Pancreas (tissue), 10 donors: ENCODE data around the gene UEVLD. TPM values are rescaled to one million over a fixed set of nuclear protein-coding genes. Genes with fewer than 3 reads are reported as not detected.

Experiments
- ATAC-seq, 4 donors: fragments of 200-7000 bp; cut with Tn5 transposase; one replicate each; pipeline versions ENCODE4 v1.8.0 to v1.9.1; 2020; ENCODE audit warnings: mild to moderate bottlenecking in 4 of 4, moderate library complexity in 4 of 4
- DNase-seq, 6 donors: peaks; one replicate each; pipeline ENCODE4 v3.0.0-alpha.2; 2020
- FAIRE-seq: peaks from 2 replicates; lab custom pipeline; 2012; peaks lifted over from hg19 to GRCh38; lab: Jason Lieb, UNC
- H3K27ac ChIP-seq, 4 donors: fragments of 200-600 bp; sonication (generic); 1 replicate in 3 of 4; 2 replicates in 1 of 4; pipeline versions ENCODE4 v1.5.0 to v1.8.0; 2020
- H3K27me3 ChIP-seq, 4 donors: fragments of 200-600 bp; one replicate each; pipeline ENCODE4 v1.8.0; 2021
- H3K36me3 ChIP-seq, 3 donors: fragments of 200-600 bp; sonication (generic) in 1 of 3; one replicate each; pipeline versions ENCODE4 v1.5.0 to v1.8.0; 2020 to 2021
- H3K4me1 ChIP-seq, 3 donors: fragments of 200-600 bp; one replicate each; pipeline ENCODE4 v1.8.0; 2021
- H3K4me3 ChIP-seq, 4 donors: fragments of 200-600 bp; sonication (generic) in 2 of 4; one replicate each; pipeline versions ENCODE4 v1.5.0 to v1.8.0; 2020 to 2021
- H3K9me3 ChIP-seq, 4 donors: fragments of 200-600 bp; one replicate each; pipeline ENCODE4 v1.8.0; 2021
- whole genome bisulfite sequencing, 2 donors: extraction: QIAGEN DNeasy Blood & Tissue Kit; methylation state at CpG; one replicate each; pipeline ENCODE4 v1.1.7; 2013; 5-methylcytosine and 5-hydroxymethylcytosine counted together
- intact Hi-C, 3 donors: fragments of 100-400 bp; cut with DNase I; formaldehyde crosslinking; loops; one replicate each; pipeline versions ENCODE4 v1.11.1 to v1.14.2; 2022
- polyA plus RNA-seq, 2 donors: library from polyadenylated mRNA; stranded (reverse); fragments of 200-250 nt; gene quantifications; one replicate each; pipeline ENCODE4 v1.2.3, GENCODE V29; 2013
- total RNA-seq, 6 donors: library from RNA; stranded (reverse); fragmentation: NEBNext Ultra II Directional in 4 of 6; extraction: Animal tissue kit (Norgen Biotek cat#: 25700) in 4 of 6; gene quantifications; one replicate each; pipeline versions ENCODE4 v1.2.1 to v1.2.4, GENCODE V29; 2021 to 2023
- TF ChIP-seq, protein P1 (sequence below), 4 donors: fragments of 200-600 bp; sonication (generic) in 3 of 4; IDR thresholded peaks; one replicate each; pipeline versions ENCODE4 v1.5.0 to v1.8.0; 2021; ENCODE audit warnings: antibody characterized with exemption in 4 of 4
- donor health status: healthy with polysubstance abuse.
- donor health status: DM: no; HTN: no; CAD: no; lungs with moderate emphysema.
- donor health status: DM: no; HTN: no; CAD: no.
- donor health status: control.
- donor health status: control.
- donor health status: Bipolar disorder and iron deficiency.
- donor health status: DM: yes; HTN: yes; CAD: no.
- donor health status: DM: no; HTN: no; CAD: no.
- donor health status: DM: no; HTN: no; CAD: no.
- donor health status: DM: yes; HTN: yes; CAD: no.

Gene UEVLD
- total and polyA plus RNA-seq, 8 donors, result 3.3 to 11.2 (median 7.8) TPM

DNA sequence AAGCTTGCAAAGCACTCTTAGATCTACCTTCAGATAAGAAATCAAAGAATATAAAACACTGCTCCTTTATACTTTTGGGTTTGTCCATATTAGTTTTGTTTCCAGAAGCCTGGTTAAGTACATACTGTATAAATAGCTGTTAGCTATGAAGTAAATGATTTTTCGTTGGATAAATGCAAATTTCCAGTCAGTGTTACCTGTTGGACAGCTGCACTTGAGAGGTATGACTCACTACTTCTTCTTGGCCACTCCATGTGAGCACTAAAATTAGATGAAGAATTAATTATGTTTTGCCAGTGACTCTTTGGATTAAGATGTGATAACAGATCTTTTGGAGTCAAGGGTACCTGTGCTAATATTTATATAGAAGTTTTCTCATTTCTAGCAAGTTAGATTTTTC is 52.3 kb downstream of the UEVLD start:
- 33 to 48% methylated on average over 1 of the region's 1 CpG for WGBS, 2 donors

DNA sequence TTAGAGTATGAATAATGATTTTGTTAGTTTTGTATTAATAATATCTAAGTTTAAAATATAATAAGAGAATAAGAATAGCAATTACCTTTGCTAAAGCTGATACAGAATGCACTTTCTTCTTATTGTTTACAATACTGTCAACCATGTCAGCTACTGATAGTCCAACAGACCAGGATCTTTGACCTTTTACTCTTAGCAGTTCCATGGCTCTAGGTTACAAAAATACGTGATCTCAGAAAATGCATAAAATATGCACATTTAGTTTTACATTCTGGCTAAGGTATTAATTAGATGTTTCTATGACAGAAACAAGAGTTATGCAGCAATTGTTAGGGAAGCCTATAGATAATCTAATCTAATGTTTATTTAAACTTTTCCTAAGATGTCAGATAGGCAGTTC is 54.3 kb downstream of the UEVLD start:
- H3K27me3 ChIP-seq, result no peaks in the 10 kb centered on the region
- H3K4me3 ChIP-seq, result no peak overlapping the region
- H3K4me1 ChIP-seq, result no peaks in the 10 kb centered on the region
- 49 to 53% methylated on average over 1 of the region's 1 CpG for WGBS, 2 donors
- TF ChIP-seq, protein P1, sequence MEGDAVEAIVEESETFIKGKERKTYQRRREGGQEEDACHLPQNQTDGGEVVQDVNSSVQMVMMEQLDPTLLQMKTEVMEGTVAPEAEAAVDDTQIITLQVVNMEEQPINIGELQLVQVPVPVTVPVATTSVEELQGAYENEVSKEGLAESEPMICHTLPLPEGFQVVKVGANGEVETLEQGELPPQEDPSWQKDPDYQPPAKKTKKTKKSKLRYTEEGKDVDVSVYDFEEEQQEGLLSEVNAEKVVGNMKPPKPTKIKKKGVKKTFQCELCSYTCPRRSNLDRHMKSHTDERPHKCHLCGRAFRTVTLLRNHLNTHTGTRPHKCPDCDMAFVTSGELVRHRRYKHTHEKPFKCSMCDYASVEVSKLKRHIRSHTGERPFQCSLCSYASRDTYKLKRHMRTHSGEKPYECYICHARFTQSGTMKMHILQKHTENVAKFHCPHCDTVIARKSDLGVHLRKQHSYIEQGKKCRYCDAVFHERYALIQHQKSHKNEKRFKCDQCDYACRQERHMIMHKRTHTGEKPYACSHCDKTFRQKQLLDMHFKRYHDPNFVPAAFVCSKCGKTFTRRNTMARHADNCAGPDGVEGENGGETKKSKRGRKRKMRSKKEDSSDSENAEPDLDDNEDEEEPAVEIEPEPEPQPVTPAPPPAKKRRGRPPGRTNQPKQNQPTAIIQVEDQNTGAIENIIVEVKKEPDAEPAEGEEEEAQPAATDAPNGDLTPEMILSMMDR (IDR thresholded peaks at IDR 0.05), result no peak
- FAIRE-seq (no peak), ATAC-seq (no peak), DNase-seq (no peak)
- intact Hi-C loops, result no loop called here
- no peak overlapping the region for H3K27ac ChIP-seq
- no peaks in the 10 kb centered on the region for H3K9me3 ChIP-seq
- no peaks in the 10 kb centered on the region for H3K36me3 ChIP-seq

More for the DNA sequence above, 52.3 kb downstream of the UEVLD start:
- Histone ChIP-seq H3K27ac (no peak overlapping the region), H3K4me3 (no peak overlapping the region), H3K27me3 (no peaks in the 10 kb centered on the region), H3K36me3 (no peaks in the 10 kb centered on the region), H3K4me1 (no peaks in the 10 kb centered on the region), H3K9me3 (no peaks in the 10 kb centered on the region)
- DNase-seq (no peak), ATAC-seq (peak in 1 of 4 donors; percentile 78), FAIRE-seq (no peak)
- intact Hi-C loops, result no loop called here
- TF ChIP-seq, protein P1 (IDR thresholded peaks at IDR 0.05), result no peak

- WGBS, 2 donors, result 85 to 92% methylated on average over 3 of the region's 3 CpGs
- Histone ChIP-seq H3K27ac (no peak overlapping the region), H3K36me3 (no peaks in the 10 kb centered on the region), H3K4me3 (no peak overlapping the region), H3K27me3 (no peaks in the 10 kb centered on the region), H3K4me1 (no peaks in the 10 kb centered on the region), H3K9me3 (no peaks in the 10 kb centered on the region)
- FAIRE-seq, result no peak
- DNase-seq, result no peak
- no peak for ATAC-seq
- TF ChIP-seq, protein P1 (IDR thresholded peaks at IDR 0.05), result no peak
- intact Hi-C loops, result no loop called here
Measured at GRCh38 chr11:18533365-18533764, 55.2 kb downstream of the UEVLD start.

GRCh38 chr11:18527512-18527911 is 61.0 kb downstream of the UEVLD start:
- peak in 2 of 4 donors; percentile 0 to 7 for ATAC-seq
- intact Hi-C loops, result no loop called here
- Histone ChIP-seq H3K4me3 (peak overlapping the region; percentile 52 to 81 (median 66)), H3K27me3 (no peaks in the 10 kb centered on the region), H3K27ac (peak overlapping the region; percentile 91 to 98 (median 97)), H3K4me1 (peaks cover 0 to 13% (median 6%) of the 10 kb centered on the region in 3 donors), H3K9me3 (no peaks in the 10 kb centered on the region), H3K36me3 (no peaks in the 10 kb centered on the region)
- 9 to 10% methylated on average over 5 of the region's 5 CpGs for WGBS, 2 donors
- DNase-seq, result no peak
- TF ChIP-seq, protein P1 (IDR thresholded peaks at IDR 0.05), result no peak
- FAIRE-seq, result no peak

- intact Hi-C loops, result no loop called here
- FAIRE-seq, result no peak
- H3K27me3 ChIP-seq, result no peaks in the 10 kb centered on the region
- H3K4me1 ChIP-seq, result peaks cover 0 to 13% (median 6%) of the 10 kb centered on the region in 3 donors
- peak within 1 kb of the TSS; percentile 52 to 81 (median 66) for H3K4me3 ChIP-seq
- H3K9me3 ChIP-seq, result no peaks in the 10 kb centered on the region
- H3K27ac ChIP-seq, result peak within 1 kb of the TSS; percentile 91 to 98 (median 97)
- ATAC-seq, result peak; percentile 96 to 99 (median 96)
- TF ChIP-seq, protein P1 (IDR thresholded peaks at IDR 0.05), result no peak
- no peaks in the 10 kb centered on the region for H3K36me3 ChIP-seq
- peak; percentile 90 to 98 (median 94) for DNase-seq
- 0% methylated on average over 53 to 57 of the region's 57 CpGs for WGBS, 2 donors
Measured at GRCh38 chr11:18526521-18527296, 61.8 kb downstream of the UEVLD start, which contains the start of gene TSG101. Gene TSG101, minus strand, starts transcription at chr11:18526942. Its CDS starts 126 bp downstream, at chr11:18526816.
